GM18868 (cell line): ENCODE results near the gene LFNG.
"Not testable (repeated sequence)": the region's sequence is repeated elsewhere in the genome, so short reads cannot be mapped to it uniquely, and the experiment has no call there.

Source experiments
- ATAC-seq: cut with Tn5 transposase; IDR thresholded peaks from one replicate; pipeline ENCODE4 v1.9.1; 2021; ENCODE audit warnings: mild to moderate bottlenecking, moderate library complexity; ENCODE audit not compliant: unreplicated experiment

LFNG gene

DNA sequence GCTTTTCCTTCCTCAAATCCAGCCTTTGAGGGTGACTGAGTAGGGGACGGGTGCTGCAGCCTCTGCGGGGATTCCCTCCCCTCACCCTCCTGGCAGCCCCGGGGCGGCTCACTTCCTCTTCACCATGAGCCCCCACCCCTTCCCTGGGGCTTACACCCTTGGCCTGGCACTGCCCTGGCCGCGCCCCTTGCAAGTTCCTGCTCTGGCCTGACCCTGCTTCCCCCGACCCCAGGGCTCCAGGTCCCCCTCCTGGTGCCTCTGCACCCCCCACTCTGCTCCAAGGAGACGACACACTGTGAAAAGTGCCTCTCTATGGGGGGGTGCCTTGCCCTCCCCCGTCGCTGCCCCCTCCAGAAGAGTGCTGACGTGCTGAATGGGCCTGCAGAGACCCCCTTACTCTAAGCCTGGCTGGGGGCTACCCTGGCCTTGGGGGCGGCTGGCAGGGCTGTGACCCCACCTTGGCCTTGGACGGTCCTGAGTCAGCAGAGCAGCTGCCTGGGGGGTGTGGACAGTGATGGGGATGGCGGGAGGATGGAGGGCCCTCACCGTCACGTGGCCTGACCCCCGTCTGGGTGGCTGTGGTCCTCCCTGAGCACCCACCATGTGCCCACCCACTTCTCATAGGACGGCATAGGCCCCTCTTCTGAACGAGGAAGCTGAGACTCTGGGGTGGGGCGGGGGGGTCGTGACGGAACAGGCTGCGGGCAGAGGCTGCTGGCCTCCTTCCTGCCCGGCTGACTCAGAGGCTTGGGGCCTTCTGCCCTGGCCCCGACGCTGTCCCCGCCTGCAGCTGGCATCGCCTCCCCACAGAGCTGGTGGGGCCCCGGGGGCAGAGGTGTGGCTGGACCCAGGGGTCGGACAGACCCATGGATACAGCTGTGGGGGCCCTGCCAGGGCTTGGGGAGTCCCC, 9.8 kb downstream of the LFNG start:
- peak; percentile 71 for ATAC-seq

DNA sequence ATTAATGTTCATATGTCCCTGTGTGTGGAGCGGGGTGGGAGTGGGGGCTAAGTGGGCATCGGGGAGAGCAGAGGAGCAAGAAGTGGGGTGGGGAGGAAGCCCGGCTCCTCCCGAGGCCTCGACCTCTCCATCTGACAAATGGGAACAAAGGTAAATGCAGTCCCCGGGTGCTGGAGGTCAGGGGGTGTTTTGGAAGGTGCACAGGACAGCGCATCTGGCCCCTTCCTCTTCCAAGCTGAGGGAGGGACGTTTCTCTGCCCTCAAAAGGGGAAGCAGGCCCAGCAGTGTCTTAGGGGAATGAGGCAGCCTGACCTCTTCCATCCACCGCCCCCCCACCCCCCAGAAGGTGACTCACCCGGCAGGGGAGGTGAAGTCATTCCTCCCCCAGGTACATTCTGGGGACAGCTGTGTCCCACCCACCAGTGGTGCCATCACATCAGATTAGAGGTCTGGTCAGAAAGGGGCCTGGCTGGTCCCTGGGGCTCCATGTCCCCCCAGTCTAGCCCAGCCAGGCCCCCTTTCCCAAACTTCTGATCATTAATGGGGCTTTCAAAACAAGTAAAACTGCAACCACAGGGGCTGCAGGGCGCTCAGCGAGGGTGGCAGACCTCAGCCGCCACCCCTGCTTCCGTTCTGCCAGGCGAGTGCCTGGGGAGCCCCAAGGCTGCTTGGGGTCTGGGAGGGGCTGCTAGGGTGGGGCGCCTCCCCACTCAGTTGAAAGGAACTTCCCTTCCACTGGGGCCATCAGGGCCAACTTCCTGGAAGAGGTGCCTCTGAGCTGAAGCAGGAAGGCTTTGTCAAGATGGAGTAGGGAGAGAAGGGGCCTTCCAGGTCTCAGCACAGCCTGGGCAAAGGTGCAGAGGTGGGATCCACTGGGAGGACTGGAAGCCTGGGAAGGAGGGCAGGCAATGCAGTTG, 10.8 kb downstream of the LFNG start:
- ATAC-seq, result peak; percentile 50

DNA sequence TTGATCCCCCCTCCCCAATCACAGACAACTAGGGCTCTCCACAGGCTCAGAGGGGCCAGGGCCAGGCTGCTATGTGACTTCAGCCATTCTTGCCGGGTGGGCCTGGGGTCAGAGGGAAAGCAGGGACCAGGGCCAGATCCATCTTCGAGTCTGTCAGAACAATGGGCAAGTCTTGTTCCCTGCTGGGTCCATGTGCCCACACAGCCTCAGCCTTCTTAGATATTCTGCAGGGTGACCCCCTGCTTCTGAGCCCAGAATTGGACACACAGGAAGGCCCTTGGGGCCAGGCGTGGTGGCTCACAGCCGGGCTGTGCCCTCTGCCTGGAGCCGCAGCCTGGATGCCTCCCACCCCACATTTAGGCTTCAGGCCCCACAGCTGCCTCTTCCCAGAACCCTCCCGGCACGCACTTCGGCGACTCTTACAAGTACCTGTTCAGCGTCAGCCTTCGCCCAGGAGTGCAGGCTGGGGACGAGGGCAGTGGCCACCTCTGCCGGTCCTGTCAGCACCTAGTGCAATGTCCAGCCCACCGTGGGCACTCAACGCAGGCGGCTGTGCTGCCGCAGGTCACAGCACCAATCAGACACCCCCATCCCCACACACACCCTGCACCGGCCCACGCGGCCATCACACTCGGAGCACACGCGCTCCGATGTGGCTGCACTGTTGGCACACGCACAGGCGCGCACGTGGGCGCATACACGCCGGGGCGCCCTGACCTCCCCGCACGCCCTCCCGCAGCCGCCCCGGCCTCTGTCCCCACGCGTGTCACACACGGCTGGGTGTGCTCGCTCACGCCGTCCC, 11.6 kb downstream of the LFNG start:
- not testable (repeated sequence) for ATAC-seq

DNA sequence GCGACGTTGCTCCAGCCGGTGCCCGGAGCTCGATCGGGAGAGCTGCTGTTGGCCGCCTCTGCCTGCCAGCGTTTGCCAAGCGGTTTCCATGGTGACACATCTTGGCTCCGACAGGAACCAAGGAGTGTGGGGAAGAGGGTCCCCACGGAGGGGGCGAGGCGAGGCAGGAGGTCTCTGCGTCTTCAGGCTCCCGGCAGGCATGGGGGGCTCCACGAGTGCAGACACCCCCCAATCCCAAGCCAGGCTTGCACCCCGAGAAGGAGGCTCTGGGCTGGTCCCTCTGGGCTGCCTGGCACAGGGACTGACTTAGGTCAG, 12.2 kb downstream of the LFNG start:
- ATAC-seq, result not testable (repeated sequence)

DNA sequence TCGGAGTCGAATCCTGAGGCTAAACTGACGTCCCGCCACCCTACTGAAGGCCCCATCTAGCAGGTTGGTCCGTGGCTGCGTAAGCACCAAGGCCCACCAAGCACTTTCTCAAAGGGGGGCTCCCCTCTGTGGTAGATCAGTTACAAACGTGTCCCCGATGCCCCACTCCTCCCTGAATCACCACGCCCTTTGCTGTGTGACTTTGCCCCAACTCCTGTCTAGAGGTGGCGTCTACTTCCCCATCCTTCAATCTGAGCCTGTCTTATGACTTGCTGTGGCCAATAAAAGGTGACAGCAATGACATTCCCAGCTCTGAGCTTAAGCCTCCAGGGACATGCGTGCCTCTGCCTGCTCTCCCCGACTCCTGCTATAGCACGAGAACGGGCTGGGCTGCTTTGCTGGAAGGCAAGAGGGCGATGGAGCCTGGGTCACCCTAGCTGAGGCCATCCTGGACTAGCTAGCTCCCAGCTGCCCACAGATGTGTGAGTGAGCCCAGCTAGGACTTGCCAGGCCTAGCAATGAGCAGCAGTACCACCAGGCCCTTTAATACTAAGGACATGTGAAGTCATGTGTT, 12.7 kb downstream of the LFNG start:
- not testable (repeated sequence) for ATAC-seq

DNA sequence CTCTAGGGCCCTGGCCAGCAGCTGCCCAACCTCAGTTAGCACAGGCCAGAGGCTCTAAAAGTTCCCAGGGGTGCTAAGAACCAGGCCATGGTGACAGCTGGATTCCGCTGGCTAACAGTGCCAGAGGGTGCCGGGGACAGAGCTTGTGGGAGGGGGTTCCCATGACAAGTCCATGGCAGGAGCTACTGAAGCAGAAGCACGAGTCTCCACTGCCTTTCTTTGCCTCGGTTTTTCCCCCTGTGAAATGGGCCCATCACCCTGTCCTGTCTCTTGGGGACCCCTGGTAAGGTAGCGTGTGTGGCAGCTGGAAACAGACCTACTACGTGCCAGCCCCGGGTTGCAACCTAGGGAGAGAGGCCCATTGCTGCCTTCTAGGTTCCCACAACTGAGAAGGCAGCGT, 13.2 kb downstream of the LFNG start:
- not testable (repeated sequence) for ATAC-seq

DNA sequence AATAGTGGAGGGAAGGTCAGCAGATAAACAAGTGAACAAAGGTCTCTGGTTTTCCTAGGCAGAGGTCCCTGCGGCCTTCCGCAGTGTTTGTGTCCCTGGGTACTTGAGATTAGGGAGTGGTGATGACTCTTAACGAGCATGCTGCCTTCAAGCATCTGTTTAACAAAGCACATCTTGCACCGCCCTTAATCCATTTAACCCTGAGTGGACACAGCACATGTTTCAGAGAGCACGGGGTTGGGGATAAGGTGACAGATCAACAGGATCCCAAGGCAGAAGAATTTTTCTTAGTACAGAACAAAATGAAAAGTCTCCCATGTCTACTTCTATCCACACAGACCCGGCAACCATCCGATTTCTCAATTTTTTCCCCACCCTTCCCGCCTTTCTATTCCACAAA, 14.0 kb downstream of the LFNG start:
- not testable (repeated sequence) for ATAC-seq

DNA sequence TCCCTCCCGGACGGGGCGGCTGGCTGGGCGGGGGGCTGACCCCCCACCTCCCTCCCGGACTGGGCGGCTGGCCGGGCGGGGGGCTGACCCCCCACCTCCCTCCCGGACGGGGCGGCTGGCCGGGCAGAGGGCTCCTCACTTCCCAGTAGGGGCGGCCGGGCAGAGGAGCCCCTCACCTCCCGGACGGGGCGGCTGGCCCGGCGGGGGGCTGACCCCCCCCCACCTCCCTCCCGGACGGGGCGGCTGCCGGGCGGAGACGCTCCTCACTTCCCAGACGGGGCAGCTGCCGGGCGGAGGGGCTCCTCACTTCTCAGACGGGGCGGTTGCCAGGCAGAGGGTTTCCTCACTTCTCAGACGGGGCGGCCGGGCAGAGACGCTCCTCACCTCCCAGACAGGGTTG, 14.6 kb downstream of the LFNG start:
- not testable (repeated sequence) for ATAC-seq

DNA sequence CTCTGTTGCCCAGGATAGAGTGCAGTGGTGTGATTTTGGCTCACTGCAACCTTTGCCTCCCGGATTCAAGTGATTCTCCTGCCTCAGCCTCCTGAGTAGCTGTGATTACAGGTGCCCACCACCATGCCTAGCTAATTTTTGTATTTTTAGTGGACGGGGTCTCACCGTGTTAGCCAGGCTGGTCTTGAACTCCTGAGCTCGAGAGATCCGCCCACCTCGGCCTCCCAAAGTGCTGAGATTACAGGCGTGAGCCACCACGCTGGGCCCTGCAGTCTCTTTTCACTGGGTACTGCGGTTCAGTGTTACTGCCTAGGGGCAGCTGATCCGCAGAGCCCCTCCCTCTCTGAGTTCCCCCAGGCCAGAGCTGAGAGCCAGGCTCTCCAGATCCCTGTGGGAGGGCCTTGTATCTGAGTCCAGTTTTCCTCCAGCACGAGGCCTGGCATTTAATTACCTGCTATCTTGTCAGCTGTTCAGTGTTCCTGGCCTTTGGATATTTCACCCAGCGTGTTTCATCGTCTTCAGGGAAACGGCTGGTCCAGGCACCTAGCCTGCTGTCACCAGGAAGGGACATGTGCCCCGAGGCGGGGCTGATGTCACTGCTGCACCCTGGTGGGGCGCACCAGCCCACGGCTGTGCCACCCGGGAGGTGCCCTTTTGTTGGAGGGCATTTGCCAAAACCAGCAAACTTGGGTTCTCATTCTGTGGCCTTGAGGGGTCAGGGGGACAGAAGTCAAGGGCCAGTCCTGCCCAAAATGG, 16.5 kb downstream of the LFNG start:
- ATAC-seq, result not testable (repeated sequence)

DNA sequence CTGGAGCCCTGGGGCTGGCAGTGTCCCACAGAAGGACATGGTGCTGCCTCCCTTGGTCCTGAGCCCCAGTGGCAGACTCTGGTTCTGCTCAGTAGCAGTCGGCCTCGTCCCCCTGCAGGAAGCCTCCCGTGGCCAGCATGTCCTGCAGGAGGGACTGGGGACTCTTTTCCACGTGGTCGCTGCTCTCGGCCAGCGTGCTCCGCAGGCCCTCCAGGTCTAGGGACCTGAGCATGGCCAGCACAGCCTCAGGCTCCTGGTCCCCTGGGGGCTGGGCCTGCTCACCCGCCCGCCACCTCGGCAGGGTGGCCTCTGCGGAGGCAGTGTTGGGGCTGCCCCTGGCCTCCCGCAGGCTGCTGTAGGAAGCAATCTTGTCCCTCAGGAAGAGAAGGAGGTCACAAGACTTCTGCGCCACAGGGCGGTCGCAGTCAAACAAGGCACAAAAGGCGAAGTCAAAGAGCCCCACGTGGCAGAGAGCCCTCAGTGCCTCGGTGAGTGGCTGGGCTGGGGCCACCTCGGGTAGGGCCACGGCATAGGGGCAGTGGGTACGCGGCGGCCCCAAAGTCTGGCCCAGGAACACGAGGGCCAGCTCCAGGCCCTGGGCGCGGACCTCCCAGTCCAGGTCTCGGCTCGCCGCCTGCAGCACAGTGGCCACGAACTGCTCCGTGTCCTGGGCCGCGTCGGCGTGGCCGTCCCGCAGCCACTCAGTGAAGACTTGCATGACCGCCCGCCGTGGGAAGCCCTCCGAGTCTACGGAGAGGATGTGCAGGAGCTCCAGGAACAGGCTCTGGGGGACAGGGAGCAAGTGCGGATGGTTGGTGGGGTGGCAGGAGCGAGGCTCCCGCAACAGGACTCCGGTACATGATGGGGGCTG, 18.6 kb downstream of the LFNG start:
- no peak for ATAC-seq

DNA sequence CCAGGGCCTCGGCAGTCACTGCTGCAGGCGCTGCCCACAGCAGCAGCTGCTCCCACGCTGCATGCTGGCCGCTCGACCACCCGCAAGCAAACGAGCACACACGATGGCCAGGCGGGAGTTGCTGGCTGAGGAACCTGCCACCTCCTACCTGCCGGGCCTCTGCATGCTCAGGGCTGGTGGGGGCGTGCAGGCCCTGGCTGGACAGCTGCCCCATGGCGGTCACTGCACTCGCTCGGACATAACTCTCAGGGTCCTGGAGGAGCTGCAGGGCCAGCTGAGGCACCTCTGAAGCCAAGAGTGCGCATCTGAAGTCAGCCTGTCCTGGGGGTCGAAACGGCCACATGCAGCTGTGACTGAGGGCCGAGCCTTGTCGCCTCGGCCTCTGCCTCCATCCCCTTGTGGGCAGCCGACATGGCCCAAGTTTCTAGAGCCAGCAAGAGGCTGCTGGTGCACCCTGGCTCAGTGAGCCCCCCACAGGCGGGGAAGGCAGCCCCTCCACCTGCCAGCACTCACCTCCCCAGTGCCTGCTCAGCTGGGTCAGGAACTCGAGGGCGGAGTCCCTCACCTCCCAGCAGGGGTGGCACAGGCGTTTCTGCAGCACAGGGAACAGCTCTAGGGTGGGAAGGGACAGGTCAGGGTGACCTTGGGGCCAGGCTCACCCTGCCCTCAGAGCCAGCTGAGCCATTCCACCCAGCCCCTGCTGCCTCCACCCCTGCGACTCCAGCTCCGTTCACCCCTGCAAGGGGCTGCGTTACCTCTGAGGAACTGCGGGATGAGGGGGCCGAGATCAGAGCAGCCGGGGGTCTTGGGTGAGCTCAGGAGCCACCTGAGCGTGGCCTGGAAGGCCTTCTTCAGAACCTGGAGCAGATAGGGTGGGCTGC, 19.7 kb downstream of the LFNG start:
- ATAC-seq, result no peak

DNA sequence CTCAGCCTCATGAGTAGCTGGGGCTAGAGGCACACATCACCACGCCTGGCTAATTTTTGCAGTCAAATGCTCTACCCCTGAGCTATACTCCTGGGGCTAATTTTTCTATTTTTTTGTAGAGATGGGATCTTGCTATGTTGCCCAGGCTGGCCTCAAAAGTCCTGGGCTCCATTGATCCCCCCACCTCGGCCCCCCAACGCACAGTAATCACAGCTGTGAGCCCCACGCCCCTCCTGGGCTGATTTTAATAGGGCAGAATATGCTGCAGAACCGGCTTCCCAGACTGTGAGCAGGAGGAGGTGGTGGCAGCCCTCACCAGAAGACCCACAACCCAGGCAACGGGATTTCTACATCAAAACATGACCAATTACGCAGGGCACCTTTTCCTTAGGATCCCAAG, 20.6 kb downstream of the LFNG start:
- no peak for ATAC-seq

DNA sequence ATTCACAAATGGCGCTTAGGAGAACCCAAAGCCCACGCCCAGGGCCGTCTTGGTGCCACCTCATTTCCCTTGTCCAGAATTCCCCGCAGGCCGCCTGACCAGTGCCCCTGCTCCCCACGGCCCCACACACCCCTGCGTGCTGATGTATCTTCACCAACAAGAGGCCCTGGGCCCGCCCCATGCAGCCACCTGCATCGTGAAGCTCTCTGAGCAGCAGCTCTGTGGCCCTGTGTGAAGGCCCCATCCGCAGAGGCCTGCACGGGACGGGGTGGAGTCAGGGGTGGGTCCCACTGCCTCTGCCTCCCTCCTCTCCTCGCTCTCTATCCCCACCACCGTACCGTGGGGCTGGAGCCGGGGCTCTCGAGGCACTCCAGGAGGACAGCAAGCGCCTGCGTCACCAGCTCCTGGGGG, 21.1 kb downstream of the LFNG start:
- ATAC-seq, result no peak

DNA sequence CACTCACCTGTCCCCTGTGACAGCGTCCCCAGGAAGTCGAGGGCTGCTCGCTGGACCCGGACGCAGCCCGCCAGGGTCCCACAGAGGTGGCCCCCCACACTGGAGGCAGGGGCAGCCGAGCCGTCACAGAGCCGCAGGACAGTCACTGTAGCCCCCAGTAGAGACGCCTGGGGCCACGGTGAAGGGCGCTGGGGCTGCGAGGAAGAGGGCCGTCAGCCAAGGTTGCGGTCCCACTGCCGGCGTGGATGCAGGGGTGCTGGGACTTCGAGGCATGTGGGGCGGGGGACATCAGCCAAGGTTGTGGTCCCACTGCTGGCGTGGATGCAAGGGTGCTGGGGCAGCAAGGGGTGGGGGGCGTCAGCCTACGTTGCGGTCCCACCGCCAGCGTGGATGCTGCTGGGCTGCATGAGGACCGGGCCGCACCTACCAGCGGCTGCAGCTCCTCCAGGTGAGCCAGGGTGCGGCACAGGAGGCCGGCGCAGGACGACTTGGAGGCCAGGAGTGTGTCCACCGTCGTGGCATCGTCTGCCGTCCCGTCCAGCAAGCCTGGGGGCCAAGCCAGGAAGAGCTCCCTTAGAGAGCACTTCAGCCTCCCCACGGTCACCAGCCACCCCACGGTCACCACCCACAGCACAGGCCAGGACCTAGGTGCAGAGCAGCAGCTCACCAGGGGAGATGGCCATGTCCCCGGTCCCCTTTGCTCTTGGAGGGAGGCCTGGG, 21.9 kb downstream of the LFNG start:
- no peak for ATAC-seq

DNA sequence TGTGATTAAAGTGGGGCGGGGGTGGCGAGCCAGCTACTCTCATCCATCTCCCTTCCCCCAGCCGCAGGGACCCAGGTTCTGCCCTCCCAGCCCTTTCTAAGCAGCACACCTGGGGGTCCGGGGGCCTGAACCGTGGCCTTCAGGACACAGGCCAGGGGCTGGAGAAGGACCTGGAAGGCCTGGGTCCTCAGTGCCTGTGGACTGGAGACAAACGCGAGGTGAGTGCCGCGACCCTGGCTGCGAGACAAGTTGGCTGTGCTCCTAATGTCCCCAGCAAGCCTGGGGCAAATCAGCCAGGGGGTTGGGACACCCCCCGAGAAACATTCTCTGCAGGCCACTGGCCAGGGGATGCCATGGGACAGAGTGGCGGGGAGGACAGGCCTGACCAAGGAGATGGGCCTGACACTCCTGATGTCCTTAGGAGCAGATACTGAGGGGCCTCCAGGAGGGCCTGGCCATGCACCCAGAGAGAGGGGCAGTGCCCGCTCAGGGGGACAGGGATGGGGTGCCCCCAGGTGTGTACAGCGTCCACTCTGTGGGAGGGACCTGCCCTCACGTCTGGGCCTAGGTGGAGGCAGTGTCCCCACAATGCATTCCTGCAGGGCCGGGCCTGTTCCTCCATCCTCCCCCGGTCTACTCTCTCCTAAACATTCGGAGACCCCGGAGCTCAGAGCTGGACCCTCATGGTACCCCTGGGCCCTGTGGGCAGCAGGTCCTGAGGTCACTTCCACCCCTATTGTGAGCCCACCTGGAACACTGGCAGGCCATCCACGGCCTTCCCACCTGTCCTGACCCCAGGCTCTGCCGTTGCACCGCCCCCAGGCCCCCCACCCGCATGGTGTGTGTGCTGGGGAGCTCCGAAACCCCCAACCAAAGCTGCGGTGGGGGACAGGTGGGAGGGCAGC, 22.7 kb downstream of the LFNG start:
- ATAC-seq, result no peak
